Measurements from ENCODE around the gene STK39.

Gene STK39

DNA sequence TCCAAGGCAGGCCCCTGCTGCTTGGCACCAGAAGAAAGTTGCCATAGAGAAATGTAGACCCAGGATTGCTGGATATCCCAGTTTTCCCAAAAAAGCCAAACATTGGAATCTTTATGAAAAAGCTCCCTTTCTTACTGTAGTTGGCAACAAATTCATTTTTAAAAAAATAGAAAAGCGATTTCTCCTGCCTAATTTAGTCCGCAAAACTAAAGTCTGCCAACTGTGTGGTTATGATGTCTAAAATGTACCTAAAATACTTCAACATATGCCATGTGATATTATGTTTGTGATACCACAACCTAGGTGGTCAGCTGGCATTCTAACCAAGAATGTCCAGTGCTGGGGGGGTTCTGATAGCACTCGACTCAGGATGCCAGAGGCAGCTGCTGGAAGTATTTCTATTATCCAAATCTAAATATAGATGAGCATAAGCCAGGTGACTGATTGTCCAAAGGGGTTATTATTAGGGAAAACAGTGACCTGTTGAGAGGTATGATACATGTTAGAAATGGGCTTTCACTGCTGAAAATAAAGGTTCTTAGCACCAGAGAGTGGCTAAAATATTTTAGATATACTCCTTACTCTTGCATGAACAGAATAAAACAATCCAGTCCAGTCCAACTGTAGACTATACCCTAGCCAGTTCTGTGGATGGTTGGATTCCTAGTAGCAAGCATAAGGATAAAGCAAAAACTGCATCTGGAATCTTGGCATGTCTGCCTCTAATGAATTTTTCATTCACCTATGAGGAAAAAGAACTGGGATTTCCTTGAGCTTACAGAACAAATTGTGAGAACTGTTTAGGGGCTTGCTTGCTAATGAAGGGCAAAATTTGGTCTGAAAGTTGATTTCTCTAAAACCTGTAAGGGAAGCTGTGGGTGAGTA lies 101.7 kb downstream of the STK39 start:
- no peak for DNase-seq (ENCODE audit: low read depth)
- TF ChIP-seq, protein P1, sequence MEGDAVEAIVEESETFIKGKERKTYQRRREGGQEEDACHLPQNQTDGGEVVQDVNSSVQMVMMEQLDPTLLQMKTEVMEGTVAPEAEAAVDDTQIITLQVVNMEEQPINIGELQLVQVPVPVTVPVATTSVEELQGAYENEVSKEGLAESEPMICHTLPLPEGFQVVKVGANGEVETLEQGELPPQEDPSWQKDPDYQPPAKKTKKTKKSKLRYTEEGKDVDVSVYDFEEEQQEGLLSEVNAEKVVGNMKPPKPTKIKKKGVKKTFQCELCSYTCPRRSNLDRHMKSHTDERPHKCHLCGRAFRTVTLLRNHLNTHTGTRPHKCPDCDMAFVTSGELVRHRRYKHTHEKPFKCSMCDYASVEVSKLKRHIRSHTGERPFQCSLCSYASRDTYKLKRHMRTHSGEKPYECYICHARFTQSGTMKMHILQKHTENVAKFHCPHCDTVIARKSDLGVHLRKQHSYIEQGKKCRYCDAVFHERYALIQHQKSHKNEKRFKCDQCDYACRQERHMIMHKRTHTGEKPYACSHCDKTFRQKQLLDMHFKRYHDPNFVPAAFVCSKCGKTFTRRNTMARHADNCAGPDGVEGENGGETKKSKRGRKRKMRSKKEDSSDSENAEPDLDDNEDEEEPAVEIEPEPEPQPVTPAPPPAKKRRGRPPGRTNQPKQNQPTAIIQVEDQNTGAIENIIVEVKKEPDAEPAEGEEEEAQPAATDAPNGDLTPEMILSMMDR (conservative IDR thresholded peaks at IDR 0.05; ENCODE audit: low read depth, low read length), result no peak
- H3K4me3 ChIP-seq (ENCODE audit: low read depth, low read length), result no peak overlapping the region

DNA sequence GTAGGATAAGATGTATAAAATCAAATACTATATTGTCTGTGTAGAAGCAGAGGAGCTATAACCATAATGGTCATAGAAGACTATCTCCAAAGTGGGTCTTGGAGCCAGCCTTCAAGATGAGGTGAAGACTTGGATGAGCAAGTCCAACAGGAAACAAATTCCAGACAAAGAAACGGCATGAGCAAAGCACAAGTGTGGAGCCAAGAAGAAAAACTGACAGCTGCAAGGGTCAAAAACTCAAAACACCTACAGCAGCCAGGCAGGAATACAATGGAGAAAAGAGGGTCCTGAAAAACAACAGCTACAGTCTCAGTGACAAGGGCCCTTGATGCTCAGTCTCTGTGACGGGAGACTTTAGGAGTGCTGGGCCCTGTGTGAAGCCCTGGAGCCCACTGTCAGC lies 102.4 kb downstream of the STK39 start:
- H3K4me3 ChIP-seq (ENCODE audit: low read depth, low read length), result no peak overlapping the region
- TF ChIP-seq, protein P1 (conservative IDR thresholded peaks at IDR 0.05; ENCODE audit: low read depth, low read length), result no peak
- DNase-seq (ENCODE audit: low read depth), result no peak

DNA sequence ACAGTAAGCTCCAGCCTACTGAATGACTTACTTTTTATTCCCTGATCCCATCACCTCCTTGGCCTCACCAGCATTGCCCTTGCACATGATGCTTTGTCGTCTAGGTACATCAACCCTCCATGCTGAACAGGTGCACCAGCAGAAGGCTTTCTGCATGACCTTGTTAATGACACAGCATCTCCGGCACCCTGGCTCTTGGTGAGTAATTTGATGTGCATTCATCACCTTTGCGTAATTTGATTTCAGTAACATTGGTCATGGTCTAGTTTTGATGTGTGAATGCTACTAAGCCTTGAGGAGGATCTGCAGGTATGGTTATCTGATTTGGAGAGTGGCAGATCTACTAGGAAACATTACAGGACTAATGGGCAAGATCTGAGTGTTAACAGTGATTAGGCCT lies 103.6 kb downstream of the STK39 start:
- TF ChIP-seq, protein P1 (conservative IDR thresholded peaks at IDR 0.05; ENCODE audit: low read depth, low read length), result no peak
- no peak for DNase-seq (ENCODE audit: low read depth)
- H3K4me3 ChIP-seq (ENCODE audit: low read depth, low read length), result no peak overlapping the region

DNA sequence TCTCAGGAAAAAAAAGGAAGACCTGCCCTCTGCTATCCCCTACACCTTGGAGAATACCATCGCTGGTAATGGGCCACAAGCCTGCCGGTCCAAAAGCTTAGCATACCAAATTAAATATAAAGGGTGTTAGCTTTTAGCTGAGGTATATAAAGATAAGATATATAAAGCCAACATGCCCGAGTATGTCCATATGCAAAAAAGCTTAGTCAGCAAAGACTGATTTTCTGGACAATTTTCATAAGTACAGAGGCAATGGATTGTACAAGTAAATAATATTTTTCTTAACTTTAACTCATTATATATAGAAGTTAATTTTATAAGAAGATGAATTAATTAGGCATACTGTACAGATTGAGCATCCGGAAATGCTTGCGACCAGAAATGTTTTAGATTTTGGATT lies 106.5 kb downstream of the STK39 start:
- H3K4me3 ChIP-seq (ENCODE audit: low read depth, low read length), result no peak overlapping the region
- no peak for DNase-seq (ENCODE audit: low read depth)
- TF ChIP-seq, protein P1 (conservative IDR thresholded peaks at IDR 0.05; ENCODE audit: low read depth, low read length), result no peak

DNA sequence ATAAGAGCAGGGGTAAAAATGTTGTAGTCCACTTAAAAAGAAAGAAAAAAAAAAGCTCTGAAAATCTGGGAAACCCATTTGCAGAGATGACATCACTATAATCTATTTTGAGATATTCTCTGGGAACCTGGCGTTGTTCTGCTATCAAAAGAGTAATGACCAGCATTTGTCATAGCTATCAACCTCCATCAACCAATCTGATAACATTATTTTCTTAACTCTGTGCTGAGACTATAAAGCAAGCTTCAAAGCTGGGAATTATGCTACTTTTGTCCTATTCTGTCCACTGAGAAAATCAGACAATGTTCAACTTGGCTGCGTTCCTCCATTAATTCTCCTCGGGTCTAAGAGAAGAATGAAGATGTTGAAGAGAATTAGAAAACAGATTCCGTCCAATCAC lies 107.5 kb downstream of the STK39 start:
- no peak for DNase-seq (ENCODE audit: low read depth)
- TF ChIP-seq, protein P1 (conservative IDR thresholded peaks at IDR 0.05; ENCODE audit: low read depth, low read length), result no peak
- no peak overlapping the region for H3K4me3 ChIP-seq (ENCODE audit: low read depth, low read length)

DNA sequence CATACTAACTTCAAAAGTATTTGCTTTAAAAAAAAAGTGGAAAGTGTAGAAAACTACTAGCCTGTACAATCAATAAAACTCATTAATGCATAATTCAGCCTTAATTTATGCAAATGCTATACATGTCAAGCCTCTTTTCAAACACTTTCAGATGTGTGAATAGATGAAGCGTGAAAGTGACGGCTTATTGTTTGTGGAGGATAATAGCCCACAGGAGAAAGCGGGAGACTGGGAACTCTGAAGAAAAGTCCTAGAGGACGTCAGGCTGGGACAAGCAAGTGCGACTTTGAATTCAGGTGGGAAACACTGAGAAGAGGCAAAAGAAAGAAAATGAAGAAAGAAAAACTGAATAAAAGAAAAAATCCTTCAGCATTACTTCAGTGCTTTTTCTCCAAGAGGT lies 108.5 kb downstream of the STK39 start:
- no peak overlapping the region for H3K4me3 ChIP-seq (ENCODE audit: low read depth, low read length)
- DNase-seq (ENCODE audit: low read depth), result no peak
- TF ChIP-seq, protein P1 (conservative IDR thresholded peaks at IDR 0.05; ENCODE audit: low read depth, low read length), result no peak

DNA sequence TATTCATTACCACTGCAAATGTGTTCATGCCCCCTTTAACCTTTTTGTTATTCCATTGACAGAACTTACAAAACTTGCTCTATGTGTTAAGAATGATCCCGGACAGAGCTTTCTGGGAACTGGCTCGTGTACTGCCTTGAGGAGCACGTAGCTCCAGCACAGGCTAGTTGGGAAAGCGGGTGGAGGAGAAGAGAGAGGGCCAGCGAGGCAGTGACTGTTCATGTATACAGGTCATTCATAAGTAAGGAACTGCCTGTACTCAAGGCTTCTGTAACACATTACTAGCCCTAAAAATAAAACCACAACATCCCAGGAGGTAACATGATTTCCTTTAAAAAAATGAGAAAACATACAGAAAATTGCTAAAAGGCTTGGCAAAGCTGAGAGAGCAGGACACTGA lies 109.0 kb downstream of the STK39 start:
- DNase-seq (ENCODE audit: low read depth), result peak; percentile 87
- TF ChIP-seq, protein P1 (conservative IDR thresholded peaks at IDR 0.05; ENCODE audit: low read depth, low read length), result no peak
- H3K4me3 ChIP-seq (ENCODE audit: low read depth, low read length), result no peak overlapping the region
